ENCODE results near the gene LAMB2. TPM values are rescaled to one million over a fixed set of nuclear protein-coding genes. Genes with fewer than 3 reads are reported as not detected.

The LAMB2 gene
- total and polyA plus RNA-seq, 2 of the 8 experiments (the other 6 are each of a cell fraction or from before 2014, with no cell fraction given), result 112 to 153 TPM

DNA sequence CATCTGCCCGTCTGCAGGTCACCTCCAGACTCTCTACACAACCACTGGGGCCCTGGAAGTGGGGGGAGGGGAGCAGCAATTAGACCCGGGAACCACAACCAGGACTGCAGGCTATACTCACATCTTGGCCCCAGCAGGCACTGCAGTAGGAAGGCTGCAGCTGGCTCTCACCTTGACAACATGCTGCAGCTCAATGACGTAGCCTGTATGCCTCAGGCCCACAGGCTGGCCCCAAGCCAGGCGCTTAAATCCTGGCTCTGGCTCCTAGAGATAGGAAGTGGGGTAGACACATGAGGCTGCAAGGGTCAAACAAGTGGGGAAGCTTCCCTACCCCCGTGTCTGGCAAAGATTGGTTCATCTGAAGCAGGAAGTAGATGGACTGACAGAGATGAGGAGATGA, 34.4 kb downstream of the LAMB2 start (continued):
- TF ChIP-seq JUN (IDR thresholded peaks at IDR 0.05; ENCODE audit: low read depth, low read length) (no peak), KDM5A (IDR thresholded peaks at IDR 0.05; ENCODE audit: low read length) (no peak), ASH2L (IDR thresholded peaks at IDR 0.05; ENCODE audit: low read length) (no peak), TCF12 (IDR thresholded peaks at IDR 0.05; ENCODE audit: low read depth, low read length) (no peak), JUND (IDR thresholded peaks at IDR 0.05; ENCODE audit: low read length) (no peak), CEBPB (IDR thresholded peaks at IDR 0.05; ENCODE audit: low read depth, low read length) (no peak)
